Measurements from ENCODE around the gene ETV4. TPM values are rescaled to one million over a fixed set of nuclear protein-coding genes. Genes with fewer than 3 reads are reported as not detected.

Gene ETV4
- total and polyA plus RNA-seq, 2 of the 13 experiments (the other 11 are each of a cell fraction or from before 2014, with no cell fraction given): 128 to 330 TPM

DNA sequence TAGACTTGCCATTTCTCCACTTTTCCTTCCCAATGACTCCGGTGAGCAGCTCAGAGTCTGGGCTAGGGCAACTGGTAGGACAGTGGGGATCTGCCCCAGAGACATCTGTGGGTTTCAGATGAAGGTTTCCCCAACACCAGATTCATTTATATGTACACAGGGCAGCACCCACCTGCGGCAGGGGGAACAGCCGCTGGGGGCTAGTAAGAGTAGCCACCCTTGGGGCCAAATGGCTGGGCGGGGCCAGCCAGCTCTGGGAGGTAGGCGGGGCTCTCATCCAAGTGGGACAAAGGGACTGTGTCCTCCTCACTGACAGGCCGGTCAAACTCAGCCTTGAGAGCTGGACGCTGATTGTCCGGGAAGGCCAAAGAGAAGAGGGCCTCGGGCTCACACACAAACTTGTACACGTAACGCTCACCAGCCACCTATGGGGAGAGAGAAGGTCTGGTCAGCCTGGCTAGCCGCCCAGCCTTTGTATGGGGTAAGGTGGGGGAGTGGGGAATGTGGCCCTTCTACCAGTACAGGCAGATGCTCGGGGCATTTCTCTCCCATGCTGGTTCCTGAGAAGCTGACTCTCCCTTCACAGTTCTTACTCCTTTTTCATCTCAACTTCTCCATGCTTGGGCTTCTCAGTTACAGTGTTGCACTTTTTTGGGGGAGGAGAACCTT lies 17.7 kb downstream of the ETV4 start (continued):
- TF ChIP-seq, protein P1, sequence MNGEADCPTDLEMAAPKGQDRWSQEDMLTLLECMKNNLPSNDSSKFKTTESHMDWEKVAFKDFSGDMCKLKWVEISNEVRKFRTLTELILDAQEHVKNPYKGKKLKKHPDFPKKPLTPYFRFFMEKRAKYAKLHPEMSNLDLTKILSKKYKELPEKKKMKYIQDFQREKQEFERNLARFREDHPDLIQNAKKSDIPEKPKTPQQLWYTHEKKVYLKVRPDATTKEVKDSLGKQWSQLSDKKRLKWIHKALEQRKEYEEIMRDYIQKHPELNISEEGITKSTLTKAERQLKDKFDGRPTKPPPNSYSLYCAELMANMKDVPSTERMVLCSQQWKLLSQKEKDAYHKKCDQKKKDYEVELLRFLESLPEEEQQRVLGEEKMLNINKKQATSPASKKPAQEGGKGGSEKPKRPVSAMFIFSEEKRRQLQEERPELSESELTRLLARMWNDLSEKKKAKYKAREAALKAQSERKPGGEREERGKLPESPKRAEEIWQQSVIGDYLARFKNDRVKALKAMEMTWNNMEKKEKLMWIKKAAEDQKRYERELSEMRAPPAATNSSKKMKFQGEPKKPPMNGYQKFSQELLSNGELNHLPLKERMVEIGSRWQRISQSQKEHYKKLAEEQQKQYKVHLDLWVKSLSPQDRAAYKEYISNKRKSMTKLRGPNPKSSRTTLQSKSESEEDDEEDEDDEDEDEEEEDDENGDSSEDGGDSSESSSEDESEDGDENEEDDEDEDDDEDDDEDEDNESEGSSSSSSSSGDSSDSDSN (CRISPR knock-in tag; IDR thresholded peaks at IDR 0.05): no peak; the same call in 1 of the 2 replicates
- TF ChIP-seq NCOA5 (CRISPR knock-in tag; IDR thresholded peaks at IDR 0.05): no peak
- TF ChIP-seq, protein P2, sequence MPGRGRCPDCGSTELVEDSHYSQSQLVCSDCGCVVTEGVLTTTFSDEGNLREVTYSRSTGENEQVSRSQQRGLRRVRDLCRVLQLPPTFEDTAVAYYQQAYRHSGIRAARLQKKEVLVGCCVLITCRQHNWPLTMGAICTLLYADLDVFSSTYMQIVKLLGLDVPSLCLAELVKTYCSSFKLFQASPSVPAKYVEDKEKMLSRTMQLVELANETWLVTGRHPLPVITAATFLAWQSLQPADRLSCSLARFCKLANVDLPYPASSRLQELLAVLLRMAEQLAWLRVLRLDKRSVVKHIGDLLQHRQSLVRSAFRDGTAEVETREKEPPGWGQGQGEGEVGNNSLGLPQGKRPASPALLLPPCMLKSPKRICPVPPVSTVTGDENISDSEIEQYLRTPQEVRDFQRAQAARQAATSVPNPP (CRISPR knock-in tag; IDR thresholded peaks at IDR 0.05): no peak
- TF ChIP-seq, protein P3, sequence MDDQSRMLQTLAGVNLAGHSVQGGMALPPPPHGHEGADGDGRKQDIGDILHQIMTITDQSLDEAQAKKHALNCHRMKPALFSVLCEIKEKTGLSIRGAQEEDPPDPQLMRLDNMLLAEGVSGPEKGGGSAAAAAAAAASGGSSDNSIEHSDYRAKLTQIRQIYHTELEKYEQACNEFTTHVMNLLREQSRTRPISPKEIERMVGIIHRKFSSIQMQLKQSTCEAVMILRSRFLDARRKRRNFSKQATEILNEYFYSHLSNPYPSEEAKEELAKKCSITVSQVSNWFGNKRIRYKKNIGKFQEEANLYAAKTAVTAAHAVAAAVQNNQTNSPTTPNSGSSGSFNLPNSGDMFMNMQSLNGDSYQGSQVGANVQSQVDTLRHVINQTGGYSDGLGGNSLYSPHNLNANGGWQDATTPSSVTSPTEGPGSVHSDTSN (CRISPR knock-in tag; IDR thresholded peaks at IDR 0.05; ENCODE audit: borderline replicate concordance): no peak
- TF ChIP-seq GFI1 (CRISPR knock-in tag; IDR thresholded peaks at IDR 0.05; ENCODE audit: borderline replicate concordance): no peak
- no peak for TF ChIP-seq REPIN1 (CRISPR knock-in tag; IDR thresholded peaks at IDR 0.05; ENCODE audit: borderline replicate concordance, low read depth)
- TF ChIP-seq HMG20B (CRISPR knock-in tag; conservative IDR thresholded peaks at IDR 0.05): no peak; the same call in 1 of the 2 replicates
- TF ChIP-seq ZFP36 (IDR thresholded peaks at IDR 0.05; ENCODE audit: borderline replicate concordance, low read depth, low read length, partially characterized antibody): no peak
- TF ChIP-seq ZNF460 (CRISPR knock-in tag; IDR thresholded peaks at IDR 0.05; ENCODE audit: borderline replicate concordance): no peak
- peak; percentile 16; the same call in 1 of the 2 replicates for TF ChIP-seq SMC3 (IDR thresholded peaks at IDR 0.05; ENCODE audit: low read length)
- TF ChIP-seq ZSCAN31 (CRISPR knock-in tag; IDR thresholded peaks at IDR 0.05; ENCODE audit: low read depth): no peak
- no peak for TF ChIP-seq HOXA9 (CRISPR knock-in tag; IDR thresholded peaks at IDR 0.05; ENCODE audit: borderline replicate concordance)
- TF ChIP-seq ZNF296 (CRISPR knock-in tag; conservative IDR thresholded peaks at IDR 0.05): peak; percentile 47; the same call in 1 of the 2 replicates
- no peak for TF ChIP-seq ZNF282 (IDR thresholded peaks at IDR 0.05; ENCODE audit: partially characterized antibody)
- 0 out of 2 replicates have a peak, but pooled peaks have one; percentile 49 for TF ChIP-seq ZNF766 (CRISPR knock-in tag; IDR thresholded peaks at IDR 0.05; ENCODE audit: borderline replicate concordance)
- no peak for TF ChIP-seq GATAD1 (CRISPR knock-in tag; IDR thresholded peaks at IDR 0.05)
- TF ChIP-seq POLR2G (IDR thresholded peaks at IDR 0.05; ENCODE audit: low read depth, low read length): peak; percentile 79
- peak; percentile 83 for TF ChIP-seq SALL1 (CRISPR knock-in tag; IDR thresholded peaks at IDR 0.05)
- TF ChIP-seq MYPOP (CRISPR knock-in tag; IDR thresholded peaks at IDR 0.05): 0 out of 2 replicates have a peak, but pooled peaks have one; percentile 12
- no peak for TF ChIP-seq SMYD3 (CRISPR knock-in tag; IDR thresholded peaks at IDR 0.05)
- no peak; the same call in 1 of the 2 replicates for TF ChIP-seq MTERF4 (CRISPR knock-in tag; IDR thresholded peaks at IDR 0.05)
